ENCODE results near the gene TRANK1.

The TRANK1 gene

GRCh38 chr3:36832406-36832805, 112.4 kb downstream of the TRANK1 start:
- TF ChIP-seq TAF1 (IDR thresholded peaks at IDR 0.05; ENCODE audit: borderline replicate concordance, insufficient read depth, low read length) = no peak
- TF ChIP-seq SIN3A (IDR thresholded peaks at IDR 0.05; ENCODE audit: borderline replicate concordance, insufficient read depth, low read length) = no peak
- TF ChIP-seq REST (IDR thresholded peaks at IDR 0.05; ENCODE audit: insufficient read depth in 1 of 2, low read depth in 2 of 2, low read length in 2 of 2) = no peak
- TF ChIP-seq POLR2AphosphoS5 (IDR thresholded peaks at IDR 0.05; ENCODE audit: low read depth, low read length) = no peak
- no peak for TF ChIP-seq FOXP2 (optimal IDR thresholded peaks at IDR 0.05; ENCODE audit: borderline replicate concordance, extremely low read depth, extremely low read length, insufficient read depth)

GRCh38 chr3:36827133-36827532, 117.7 kb downstream of the TRANK1 start:
- TF ChIP-seq FOXP2 (optimal IDR thresholded peaks at IDR 0.05; ENCODE audit: borderline replicate concordance, extremely low read depth, extremely low read length, insufficient read depth) (no peak), TAF1 (IDR thresholded peaks at IDR 0.05; ENCODE audit: borderline replicate concordance, insufficient read depth, low read length) (no peak), SIN3A (IDR thresholded peaks at IDR 0.05; ENCODE audit: borderline replicate concordance, insufficient read depth, low read length) (no peak), POLR2AphosphoS5 (IDR thresholded peaks at IDR 0.05; ENCODE audit: low read depth, low read length) (no peak), REST (IDR thresholded peaks at IDR 0.05; ENCODE audit: insufficient read depth in 1 of 2, low read depth in 2 of 2, low read length in 2 of 2) (no peak)

GRCh38 chr3:36826240-36826639, 118.6 kb downstream of the TRANK1 start:
- TF ChIP-seq REST (IDR thresholded peaks at IDR 0.05; ENCODE audit: insufficient read depth in 1 of 2, low read depth in 2 of 2, low read length in 2 of 2) = no peak
- TF ChIP-seq FOXP2 (optimal IDR thresholded peaks at IDR 0.05; ENCODE audit: borderline replicate concordance, extremely low read depth, extremely low read length, insufficient read depth) = no peak
- no peak for TF ChIP-seq SIN3A (IDR thresholded peaks at IDR 0.05; ENCODE audit: borderline replicate concordance, insufficient read depth, low read length)
- no peak for TF ChIP-seq POLR2AphosphoS5 (IDR thresholded peaks at IDR 0.05; ENCODE audit: low read depth, low read length)
- TF ChIP-seq TAF1 (IDR thresholded peaks at IDR 0.05; ENCODE audit: borderline replicate concordance, insufficient read depth, low read length) = no peak

- no peak for TF ChIP-seq SIN3A (IDR thresholded peaks at IDR 0.05; ENCODE audit: borderline replicate concordance, insufficient read depth, low read length)
- TF ChIP-seq POLR2AphosphoS5 (IDR thresholded peaks at IDR 0.05; ENCODE audit: low read depth, low read length) = no peak
- TF ChIP-seq TAF1 (IDR thresholded peaks at IDR 0.05; ENCODE audit: borderline replicate concordance, insufficient read depth, low read length) = no peak
- no peak for TF ChIP-seq REST (IDR thresholded peaks at IDR 0.05; ENCODE audit: insufficient read depth in 1 of 2, low read depth in 2 of 2, low read length in 2 of 2)
- TF ChIP-seq FOXP2 (optimal IDR thresholded peaks at IDR 0.05; ENCODE audit: borderline replicate concordance, extremely low read depth, extremely low read length, insufficient read depth) = no peak
Observed at GRCh38 chr3:36824443-36824842, 120.4 kb downstream of the TRANK1 start.

GRCh38 chr3:36823806-36824205, 121.0 kb downstream of the TRANK1 start:
- TF ChIP-seq POLR2AphosphoS5 (IDR thresholded peaks at IDR 0.05; ENCODE audit: low read depth, low read length) (no peak), SIN3A (IDR thresholded peaks at IDR 0.05; ENCODE audit: borderline replicate concordance, insufficient read depth, low read length) (no peak), FOXP2 (optimal IDR thresholded peaks at IDR 0.05; ENCODE audit: borderline replicate concordance, extremely low read depth, extremely low read length, insufficient read depth) (no peak)

Data from PFSK-1 (cell line).